RPMI8226 (cell line): ENCODE results near the gene FAM222B.
A peak's percentile ranks its signal among the peaks of the same experiment; 100 is the strongest.
"Not testable (repeated sequence)": the region's sequence is repeated elsewhere in the genome, so short reads cannot be mapped to it uniquely, and the experiment has no call there.

Experiments used
- DNase-seq: peaks from one replicate; pipeline ENCODE4 v3.0.0-alpha.2; 2015

Gene FAM222B

GRCh38 chr17:28839221-28839620, 3.4 kb downstream of the FAM222B start:
- DNase-seq = no peak

GRCh38 chr17:28836541-28836940, 6.0 kb downstream of the FAM222B start:
- DNase-seq = not testable (repeated sequence)

GRCh38 chr17:28834420-28834819, 8.2 kb downstream of the FAM222B start:
- no peak for DNase-seq

DNA sequence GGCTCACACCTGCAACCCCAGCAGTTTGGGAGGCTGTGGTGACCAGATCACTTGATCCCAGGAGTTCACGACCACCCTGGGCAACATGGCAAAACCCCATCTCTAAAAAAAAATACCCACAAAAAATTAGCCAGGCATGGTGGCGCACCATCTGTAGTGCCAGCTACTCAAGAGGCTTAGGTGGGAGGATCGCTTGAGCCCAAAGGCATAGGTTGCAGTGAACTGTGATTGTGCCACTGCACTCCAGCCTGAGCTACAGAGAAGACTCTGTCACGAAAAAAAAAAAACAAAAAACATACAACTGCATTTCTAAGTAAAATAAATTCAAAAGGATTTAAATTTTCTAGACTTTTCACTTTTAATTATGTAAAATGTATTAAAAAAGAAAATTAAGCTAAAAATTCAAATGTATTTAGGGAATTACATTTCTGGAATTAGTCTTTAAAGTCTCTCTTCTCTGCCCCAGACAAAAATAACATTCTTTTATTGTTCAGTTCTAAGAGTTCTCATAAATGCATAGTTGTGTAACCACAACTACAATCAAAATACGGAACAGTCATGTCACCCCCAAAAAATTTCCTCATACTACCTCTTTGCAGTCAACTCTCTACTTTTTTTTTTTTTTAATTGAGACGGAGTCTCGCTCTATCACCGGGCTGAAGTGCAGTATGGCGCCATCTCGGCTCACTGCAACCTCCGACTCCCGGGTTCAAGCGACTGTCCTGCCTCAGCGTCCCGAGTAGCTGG, 14.1 kb downstream of the FAM222B start:
- DNase-seq = no peak

GRCh38 chr17:28827672-28828071, 14.9 kb downstream of the FAM222B start:
- no peak for DNase-seq

- no peak for DNase-seq
Observed at GRCh38 chr17:28819582-28819981, 23.0 kb downstream of the FAM222B start.

GRCh38 chr17:28818819-28819221, 23.8 kb downstream of the FAM222B start:
- no peak for DNase-seq

GRCh38 chr17:28816540-28816939, 26.1 kb downstream of the FAM222B start:
- no peak for DNase-seq

- DNase-seq = peak; percentile 71
Observed at GRCh38 chr17:28812748-28813377, 29.7 kb downstream of the FAM222B start.

- DNase-seq = peak; percentile 97
Observed at GRCh38 chr17:28812091-28812747, 30.4 kb downstream of the FAM222B start.

DNA sequence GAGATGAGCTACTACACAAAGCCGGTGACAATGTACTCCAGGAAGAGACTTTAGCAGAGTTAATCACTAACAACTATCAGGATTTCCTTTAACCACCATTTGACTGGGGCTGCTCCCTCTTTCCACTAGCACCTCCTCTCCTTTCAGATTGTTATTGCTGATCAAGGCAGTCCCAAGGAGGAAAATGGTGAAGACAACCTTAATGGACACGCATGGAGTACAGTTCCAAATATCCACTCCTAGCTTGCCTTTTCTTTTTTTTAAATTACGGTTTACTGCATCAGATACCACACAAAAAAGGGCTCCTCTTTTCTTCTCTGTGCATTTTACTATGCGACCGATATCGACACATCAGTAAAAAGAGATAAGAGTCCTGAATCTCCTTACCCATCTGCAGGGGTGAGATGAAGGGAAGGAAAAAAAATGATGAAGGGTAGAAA, 30.9 kb downstream of the FAM222B start:
- DNase-seq = peak; percentile 37

- no peak for DNase-seq
Observed at GRCh38 chr17:28810437-28810836, 32.2 kb downstream of the FAM222B start.

DNA sequence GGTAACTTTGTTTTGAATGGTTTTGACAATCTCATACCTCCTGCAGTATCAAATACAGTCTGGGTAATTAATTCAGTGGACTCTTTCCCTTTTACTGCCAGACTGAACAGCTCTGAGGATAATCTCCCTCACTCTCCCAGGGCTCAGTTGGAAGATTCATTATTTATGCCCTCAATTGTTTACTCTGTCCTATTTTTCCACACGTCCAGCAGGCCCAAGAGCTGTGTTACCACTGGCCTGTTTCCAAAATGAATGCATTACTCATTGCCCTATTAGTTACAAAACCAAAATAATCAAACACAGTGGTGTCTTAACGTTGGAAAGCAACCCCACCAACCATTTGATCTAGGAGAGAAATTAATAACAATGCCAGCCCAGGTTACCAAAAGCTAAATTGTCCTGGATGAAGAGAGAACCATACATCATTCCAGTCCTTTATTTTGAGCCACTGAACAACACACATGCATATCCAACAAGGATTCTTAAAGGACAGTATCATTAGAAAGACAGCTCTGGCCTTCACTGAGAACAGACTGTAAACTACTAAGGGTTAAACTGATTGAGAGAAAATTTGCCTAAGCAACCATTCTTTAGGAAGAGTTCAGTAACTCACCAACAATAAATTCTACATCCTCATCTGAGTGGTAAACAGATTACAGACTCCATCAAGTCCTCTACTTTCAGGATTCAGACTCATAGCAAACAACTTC, 34.5 kb downstream of the FAM222B start:
- DNase-seq = no peak

GRCh38 chr17:28796062-28796461, 46.5 kb downstream of the FAM222B start:
- no peak for DNase-seq

GRCh38 chr17:28794846-28795441, 47.6 kb downstream of the FAM222B start:
- DNase-seq = not testable (repeated sequence)

DNA sequence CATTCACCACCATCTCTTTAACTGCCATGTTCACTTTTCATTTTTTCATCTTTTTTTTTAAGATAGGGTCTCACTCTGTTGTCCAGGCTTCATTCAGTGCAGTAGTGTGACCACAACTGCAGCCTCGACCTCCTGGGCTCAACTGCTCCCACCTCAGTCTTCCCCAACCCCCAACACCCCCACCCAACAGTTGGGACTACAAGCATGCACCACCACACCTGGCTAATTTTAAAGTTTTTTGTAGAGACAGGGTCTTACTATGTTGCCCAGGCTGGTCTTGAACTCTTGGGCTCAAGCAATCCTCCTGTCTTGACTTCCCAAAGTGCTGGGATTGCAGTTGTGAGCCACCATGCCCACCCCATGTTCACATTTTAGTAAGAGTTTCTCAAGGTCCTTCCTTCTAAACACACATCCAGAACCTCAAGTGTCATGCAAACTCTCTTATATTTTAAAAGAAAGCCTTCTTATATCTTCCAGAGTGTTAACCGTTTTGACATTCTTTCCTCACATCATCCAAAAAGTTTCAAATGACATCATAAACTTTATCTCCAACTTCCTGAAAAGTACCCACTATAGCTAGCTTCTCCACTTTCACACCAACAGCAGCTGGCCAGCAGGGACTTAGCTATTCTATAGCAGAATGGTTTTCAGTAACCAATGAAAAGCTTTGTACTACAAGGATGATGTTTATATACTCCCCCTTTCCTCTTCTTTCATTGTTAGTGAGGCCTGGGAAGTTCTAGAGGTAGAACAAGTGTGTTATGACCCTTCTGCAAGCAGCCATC, 49.5 kb downstream of the FAM222B start:
- DNase-seq = peak; percentile 8

DNA sequence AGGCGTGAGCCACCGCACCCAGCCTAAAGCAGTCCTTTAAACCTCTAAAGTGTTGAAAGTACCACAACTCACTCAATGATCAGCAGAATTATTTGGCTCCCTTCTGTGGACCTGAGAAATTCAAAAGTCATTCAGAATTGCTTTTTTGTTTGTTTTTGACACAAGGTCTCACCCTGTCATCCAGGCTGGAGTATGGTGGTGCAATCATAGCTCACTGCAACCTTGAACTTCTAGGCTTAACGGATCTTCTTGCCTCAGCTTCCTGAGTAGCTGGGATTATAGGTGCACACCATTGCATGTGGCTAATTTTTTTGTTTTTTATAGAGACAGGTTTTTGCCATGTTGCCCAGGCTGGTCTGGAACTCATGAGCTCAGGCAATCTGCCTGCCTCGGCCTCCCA, 54.5 kb downstream of the FAM222B start:
- DNase-seq = no peak

GRCh38 chr17:28783161-28783560, 59.4 kb downstream of the FAM222B start:
- DNase-seq = no peak

DNA sequence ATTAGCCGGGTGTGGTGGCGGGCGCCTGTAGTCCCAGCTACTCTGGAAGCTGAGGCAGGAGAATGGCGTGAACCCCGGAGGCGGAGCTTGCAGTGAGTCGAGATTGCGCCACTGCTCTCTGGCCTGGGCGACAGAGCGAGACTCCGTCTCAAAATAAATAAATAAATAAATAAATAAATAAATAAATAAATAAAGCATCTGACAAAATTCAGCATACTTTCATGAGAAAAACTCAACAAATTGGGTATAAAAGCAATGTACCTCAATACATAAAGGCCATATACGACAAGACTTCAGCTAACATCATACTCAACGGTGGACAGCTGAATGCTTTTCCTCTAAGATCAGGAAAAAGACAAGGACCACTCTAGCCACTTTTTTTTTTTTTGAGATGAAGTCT, 63.0 kb downstream of the FAM222B start:
- not testable (repeated sequence) for DNase-seq

- no peak for DNase-seq
Observed at GRCh38 chr17:28777178-28777577, 65.4 kb downstream of the FAM222B start.

GRCh38 chr17:28774206-28774605, 68.4 kb downstream of the FAM222B start:
- DNase-seq = no peak

GRCh38 chr17:28773736-28774135, 68.9 kb downstream of the FAM222B start:
- no peak for DNase-seq
